ENCODE measurements around the gene CTU2.

CTU2 gene

GRCh38 chr16:88738151-88739084 lies 32.1 kb downstream of the CTU2 start:
- no peak for TF ChIP-seq CTCF (IDR thresholded peaks at IDR 0.05; ENCODE audit: unreplicated experiment in 3 of 3)
- no peaks in the 10 kb centered on the region for H3K36me3 Mint-ChIP-seq (ENCODE audit: low read depth)
- no peak overlapping the region for H3K27ac Mint-ChIP-seq
- H3K27me3 Mint-ChIP-seq (ENCODE audit: low read depth), result no peaks in the 10 kb centered on the region
- no peaks in the 10 kb centered on the region for H3K9me3 Mint-ChIP-seq
- H3K4me3 Mint-ChIP-seq, result no peak overlapping the region
- no peaks in the 10 kb centered on the region for H3K4me1 Mint-ChIP-seq

DNA sequence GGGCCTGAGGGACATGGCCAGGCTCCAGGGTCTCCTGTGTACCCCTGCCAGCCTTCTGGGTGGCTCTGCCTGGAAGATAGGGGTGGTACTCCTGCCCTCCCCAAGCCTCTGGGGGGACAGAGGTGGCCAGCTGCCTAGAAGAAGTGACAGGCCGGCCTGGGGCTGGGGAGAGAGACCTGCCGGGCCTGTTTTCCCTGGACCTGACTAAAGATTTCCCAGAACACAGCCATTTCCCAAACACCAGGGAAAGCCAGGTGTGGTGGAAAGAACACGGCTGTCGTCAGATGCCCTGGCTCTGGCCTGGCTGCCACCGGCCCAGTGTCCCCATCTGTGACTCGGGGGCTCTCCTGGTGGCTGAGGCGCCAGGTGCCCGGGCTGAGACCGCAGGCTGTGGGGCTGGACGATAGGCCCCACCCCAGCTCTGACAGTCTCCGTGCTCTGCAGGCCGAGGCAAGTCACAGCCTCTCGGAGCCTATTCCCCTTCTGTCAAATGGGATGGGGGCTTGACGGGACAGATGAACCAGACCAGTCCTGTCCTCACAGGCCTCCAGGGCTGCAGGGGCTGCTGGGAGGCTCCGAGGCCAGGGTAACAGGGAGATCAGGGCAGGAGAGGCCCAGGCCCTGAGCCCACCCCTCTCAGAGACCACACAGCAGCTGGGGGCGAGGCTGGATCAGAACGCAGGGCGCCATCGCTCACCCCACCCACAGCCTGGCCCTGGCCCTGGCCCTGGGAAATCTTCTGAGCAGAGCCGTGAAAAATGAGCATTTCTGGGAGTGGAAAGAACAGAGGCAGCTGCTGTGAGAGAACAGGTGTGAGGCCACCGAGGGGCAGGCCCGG lies 33.1 kb downstream of the CTU2 start:
- Mint-ChIP-seq H3K27ac (no peak overlapping the region), H3K4me3 (no peak overlapping the region), H3K27me3 (ENCODE audit: low read depth) (no peaks in the 10 kb centered on the region), H3K36me3 (ENCODE audit: low read depth) (no peaks in the 10 kb centered on the region), H3K9me3 (no peaks in the 10 kb centered on the region), H3K4me1 (no peaks in the 10 kb centered on the region)
- TF ChIP-seq CTCF (IDR thresholded peaks at IDR 0.05; ENCODE audit: unreplicated experiment in 3 of 3), result no peak

DNA sequence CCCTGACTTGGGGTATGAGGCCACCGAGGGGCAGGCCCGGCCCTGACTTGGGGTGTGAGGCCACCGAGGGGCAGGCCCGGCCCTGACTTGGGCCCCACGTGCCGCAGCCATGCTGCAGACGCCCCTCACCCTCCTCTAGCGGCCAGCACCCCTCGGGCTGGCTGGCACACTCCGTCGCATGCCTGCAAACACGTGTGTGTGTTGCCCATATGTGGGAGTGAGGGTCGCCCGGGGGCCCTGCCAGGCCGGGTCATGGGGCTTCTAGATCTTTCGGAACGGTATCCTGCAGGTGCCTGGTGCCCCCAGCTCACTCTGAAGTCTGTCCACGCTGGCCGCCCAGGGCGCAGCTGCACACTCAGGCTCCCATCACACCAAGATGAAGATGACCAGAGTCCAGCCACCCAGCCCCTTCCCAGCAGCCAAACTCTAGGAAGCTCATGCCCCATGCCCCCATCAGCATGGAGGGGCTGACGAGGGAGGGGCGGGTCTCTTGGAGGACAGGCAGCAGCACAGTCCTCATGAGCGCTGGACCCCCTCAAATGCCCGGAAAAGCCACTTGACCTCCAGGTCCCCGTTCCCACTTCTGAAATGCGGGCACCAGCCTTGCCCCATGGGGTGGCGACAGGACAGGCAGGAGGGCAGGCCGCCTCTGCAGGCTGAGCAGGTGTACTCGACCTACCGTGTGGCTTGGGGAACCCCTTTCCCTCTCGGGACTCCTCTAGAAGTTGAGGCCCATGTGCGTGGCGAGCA lies 33.8 kb downstream of the CTU2 start:
- H3K4me3 Mint-ChIP-seq, result no peak overlapping the region
- no peaks in the 10 kb centered on the region for H3K9me3 Mint-ChIP-seq
- TF ChIP-seq CTCF (IDR thresholded peaks at IDR 0.05; ENCODE audit: unreplicated experiment in 3 of 3), result no peak
- no peaks in the 10 kb centered on the region for H3K4me1 Mint-ChIP-seq
- H3K27me3 Mint-ChIP-seq (ENCODE audit: low read depth), result no peaks in the 10 kb centered on the region
- H3K36me3 Mint-ChIP-seq (ENCODE audit: low read depth), result no peaks in the 10 kb centered on the region
- no peak overlapping the region for H3K27ac Mint-ChIP-seq

- Mint-ChIP-seq H3K27ac (no peak overlapping the region), H3K36me3 (ENCODE audit: low read depth) (no peaks in the 10 kb centered on the region), H3K4me1 (no peaks in the 10 kb centered on the region), H3K27me3 (ENCODE audit: low read depth) (no peaks in the 10 kb centered on the region), H3K9me3 (no peaks in the 10 kb centered on the region), H3K4me3 (no peak overlapping the region)
- TF ChIP-seq CTCF (IDR thresholded peaks at IDR 0.05; ENCODE audit: unreplicated experiment in 3 of 3), result no peak
Observed at GRCh38 chr16:88740727-88741055, 34.4 kb downstream of the CTU2 start.

- no peak for TF ChIP-seq CTCF (IDR thresholded peaks at IDR 0.05; ENCODE audit: unreplicated experiment in 3 of 3)
- H3K9me3 Mint-ChIP-seq, result no peaks in the 10 kb centered on the region
- peaks cover 1% of the 10 kb centered on the region for H3K4me1 Mint-ChIP-seq
- no peak overlapping the region for H3K4me3 Mint-ChIP-seq
- no peak overlapping the region for H3K27ac Mint-ChIP-seq
- H3K36me3 Mint-ChIP-seq (ENCODE audit: low read depth), result no peaks in the 10 kb centered on the region
- peaks cover 6% of the 10 kb centered on the region for H3K27me3 Mint-ChIP-seq (ENCODE audit: low read depth)
Observed at GRCh38 chr16:88741368-88741767, 35.1 kb downstream of the CTU2 start.

Data from nephron (organoid).